Ectodermal cell (in vitro differentiated cells): Measurements from ENCODE around the gene ERN2.

Experiments
- H3K27ac ChIP-seq: 2 replicates; pipeline ENCODE4 v1.7.0; 2013; ENCODE audit warnings: mild to moderate bottlenecking, low read depth, low read length; ENCODE audit not compliant: insufficient read depth, poor library complexity, severe bottlenecking
- H3K27me3 ChIP-seq: 2 replicates; pipeline ENCODE4 v1.7.0; 2013; ENCODE audit warnings: mild to moderate bottlenecking, low read length; ENCODE audit not compliant: insufficient read depth, control insufficient read depth, poor library complexity, severe bottlenecking
- H3K36me3 ChIP-seq: one replicate; pipeline ENCODE4 v1.7.0; 2013; ENCODE audit warnings: low read length; ENCODE audit not compliant: control insufficient read depth, insufficient read depth
- H3K4me1 ChIP-seq: one replicate; pipeline ENCODE4 v1.7.0; 2013; ENCODE audit warnings: low read length; ENCODE audit not compliant: control insufficient read depth, insufficient read depth
- H3K4me3 ChIP-seq: 2 replicates; pipeline ENCODE4 v1.7.0; 2013; ENCODE audit warnings: low read depth, low read length, control low read depth; ENCODE audit not compliant: insufficient read depth
- H3K9me3 ChIP-seq: 2 replicates; pipeline ENCODE4 v1.7.0; 2013; ENCODE audit warnings: mild to moderate bottlenecking, low read length, moderate library complexity; ENCODE audit not compliant: control insufficient read depth
- WGBS, 2 experiments: methylation state at CpG; one replicate each; pipeline ENCODE4 v1.1.7; 2013; ENCODE audit warnings: missing lambda C conversion rate in 2 of 2; 5-methylcytosine and 5-hydroxymethylcytosine counted together

Gene ERN2

DNA sequence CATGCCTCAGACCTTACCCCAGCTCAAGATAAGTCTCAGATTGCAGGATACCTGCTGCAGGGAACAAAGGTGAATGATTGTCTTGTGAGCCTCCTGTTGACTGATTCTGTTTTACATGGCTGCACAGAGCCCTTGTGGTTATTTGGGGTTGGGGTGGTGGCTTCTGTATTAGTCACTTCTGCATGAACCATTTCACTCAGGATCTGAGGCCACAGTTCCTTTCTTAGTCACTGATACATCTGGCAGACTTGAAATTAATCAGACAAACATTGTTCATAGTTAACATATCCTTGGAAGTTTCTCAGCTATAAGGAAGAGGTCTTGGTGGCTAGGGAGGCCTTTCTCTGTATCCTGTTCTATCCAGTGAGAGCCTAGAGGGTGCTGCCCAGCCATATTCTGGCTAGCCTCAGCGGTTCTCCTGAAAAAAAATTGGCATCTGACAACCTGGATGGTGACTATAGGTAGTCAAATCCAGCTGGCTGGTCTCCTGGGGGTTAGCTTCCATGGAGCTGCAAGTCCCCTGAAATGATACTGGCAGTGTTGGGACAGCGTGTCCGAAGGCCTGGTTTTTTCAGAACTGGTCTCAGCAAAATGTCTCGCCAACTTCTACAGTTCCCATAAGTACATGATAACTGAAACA lies 42.8 kb downstream of the ERN2 start:
- peaks cover 49% of the 10 kb centered on the region for H3K36me3 ChIP-seq
- WGBS, 2 experiments: 95 to 98% methylated on average over 4 of the region's 4 CpGs
- no peak overlapping the region for H3K27ac ChIP-seq
- H3K27me3 ChIP-seq: no peaks in the 10 kb centered on the region
- no peak overlapping the region for H3K4me3 ChIP-seq
- no peaks in the 10 kb centered on the region for H3K4me1 ChIP-seq
- H3K9me3 ChIP-seq: no peaks in the 10 kb centered on the region

DNA sequence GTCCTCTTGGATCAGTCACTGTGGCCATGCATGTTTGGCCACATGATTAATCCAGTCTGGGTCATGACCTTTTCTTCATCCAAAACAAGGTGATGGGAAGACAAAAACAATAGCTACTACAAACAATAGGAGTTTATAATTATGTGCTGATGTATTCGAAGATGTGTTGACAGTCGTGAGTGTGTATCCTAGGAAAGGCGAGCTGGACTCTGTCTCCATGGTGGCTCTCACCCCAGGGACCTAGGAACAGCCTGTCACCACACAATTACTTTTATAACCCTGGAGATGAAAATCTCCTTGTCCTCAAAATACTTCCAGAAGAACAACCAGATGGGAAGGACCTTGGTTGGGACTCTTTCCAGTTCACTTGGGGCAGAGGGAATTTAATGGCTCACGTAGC lies 44.1 kb downstream of the ERN2 start:
- H3K4me3 ChIP-seq: no peak overlapping the region
- H3K36me3 ChIP-seq: peaks cover 54% of the 10 kb centered on the region
- no peaks in the 10 kb centered on the region for H3K27me3 ChIP-seq
- no peaks in the 10 kb centered on the region for H3K4me1 ChIP-seq
- no peaks in the 10 kb centered on the region for H3K9me3 ChIP-seq
- no peak overlapping the region for H3K27ac ChIP-seq
- WGBS, 2 experiments: 87 to 91% methylated on average over 4 of the region's 4 CpGs

DNA sequence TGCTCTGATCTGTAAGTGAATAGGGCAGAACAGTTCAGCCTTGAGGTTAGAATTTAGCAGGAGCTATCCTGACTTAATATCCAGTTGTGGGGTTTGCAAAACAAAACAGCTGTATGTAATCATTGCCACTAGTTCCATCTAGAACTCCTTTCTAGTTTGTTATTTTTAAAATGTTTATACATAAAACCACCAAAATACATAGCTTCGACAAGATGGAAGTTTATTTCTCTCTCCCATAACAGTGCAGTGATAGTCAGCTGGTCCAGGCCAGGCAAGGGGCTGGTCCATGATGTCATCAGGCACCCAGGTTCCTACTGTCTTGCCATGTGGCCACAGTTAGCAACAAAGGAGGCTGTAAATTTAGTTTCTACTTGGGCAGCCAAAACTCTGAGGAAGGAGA lies 44.8 kb downstream of the ERN2 start:
- Histone ChIP-seq H3K9me3 (no peaks in the 10 kb centered on the region), H3K4me3 (no peak overlapping the region), H3K4me1 (no peaks in the 10 kb centered on the region), H3K27ac (no peak overlapping the region), H3K36me3 (peaks cover 54% of the 10 kb centered on the region), H3K27me3 (no peaks in the 10 kb centered on the region)
- 88 to 92% methylated on average over 1 of the region's 1 CpG for WGBS, 2 experiments

DNA sequence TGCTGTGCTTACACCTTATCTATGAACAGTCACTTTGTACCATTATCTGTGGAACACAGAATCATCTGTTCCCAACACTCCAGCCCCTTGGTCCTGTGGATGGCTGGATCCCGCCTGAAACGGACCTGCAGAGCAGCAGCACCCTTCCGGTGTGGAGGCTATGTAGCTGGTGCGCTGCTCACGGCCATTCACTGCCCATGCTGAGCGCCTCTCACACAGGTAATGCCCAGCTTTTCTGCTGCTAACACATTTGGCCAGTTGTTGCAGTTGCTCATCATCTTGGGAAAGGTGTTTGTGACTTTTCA lies 45.7 kb downstream of the ERN2 start:
- WGBS, 2 experiments: 96 to 97% methylated on average over 6 of the region's 6 CpGs

DNA sequence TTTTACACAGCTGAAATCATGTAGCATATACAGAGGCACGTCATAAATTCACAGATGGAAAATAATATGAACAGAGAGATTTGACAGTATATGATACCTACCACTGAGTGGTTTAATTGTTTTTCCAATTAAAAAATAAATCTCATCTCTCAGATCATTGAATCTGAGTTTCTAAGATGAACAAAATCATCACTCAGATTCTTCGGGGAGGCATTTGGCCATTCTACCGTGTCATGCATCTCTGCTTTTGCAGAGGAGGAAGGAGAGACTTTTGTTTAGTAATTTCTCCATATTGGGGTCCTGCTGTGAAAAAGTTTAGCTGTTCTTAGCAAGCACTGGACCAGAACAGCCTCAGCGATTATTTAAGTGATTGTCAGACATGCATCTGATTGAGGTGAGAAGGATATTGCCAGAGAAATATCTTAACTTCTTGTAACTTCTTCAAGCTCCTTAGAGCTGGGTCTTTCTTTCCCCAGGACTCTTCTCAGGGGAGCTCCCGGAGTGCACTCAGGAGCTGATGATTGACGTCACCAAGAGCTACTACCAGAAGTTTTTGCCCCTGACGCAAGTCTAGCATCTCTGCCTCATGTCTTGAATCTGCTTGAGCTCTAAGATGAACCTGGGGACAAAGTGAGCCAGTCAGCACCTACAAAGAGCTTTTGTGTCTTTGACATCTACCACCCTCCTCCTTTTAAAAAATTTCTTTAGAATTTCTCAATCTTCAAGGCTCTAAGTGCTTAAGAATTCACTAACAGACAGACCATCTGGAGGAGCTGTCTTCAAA lies 46.3 kb downstream of the ERN2 start:
- Histone ChIP-seq H3K4me3 (no peak overlapping the region), H3K27me3 (no peaks in the 10 kb centered on the region), H3K27ac (no peak overlapping the region), H3K4me1 (no peaks in the 10 kb centered on the region), H3K36me3 (peaks cover 53% of the 10 kb centered on the region), H3K9me3 (no peaks in the 10 kb centered on the region)
- WGBS, 2 experiments: 92 to 93% methylated on average over 6 of the region's 7 CpGs

More for the DNA sequence above, 45.7 kb downstream of the ERN2 start:
- Histone ChIP-seq H3K4me1 (no peaks in the 10 kb centered on the region), H3K27ac (no peak overlapping the region), H3K27me3 (no peaks in the 10 kb centered on the region), H3K9me3 (no peaks in the 10 kb centered on the region), H3K36me3 (peaks cover 53% of the 10 kb centered on the region), H3K4me3 (no peak overlapping the region)

DNA sequence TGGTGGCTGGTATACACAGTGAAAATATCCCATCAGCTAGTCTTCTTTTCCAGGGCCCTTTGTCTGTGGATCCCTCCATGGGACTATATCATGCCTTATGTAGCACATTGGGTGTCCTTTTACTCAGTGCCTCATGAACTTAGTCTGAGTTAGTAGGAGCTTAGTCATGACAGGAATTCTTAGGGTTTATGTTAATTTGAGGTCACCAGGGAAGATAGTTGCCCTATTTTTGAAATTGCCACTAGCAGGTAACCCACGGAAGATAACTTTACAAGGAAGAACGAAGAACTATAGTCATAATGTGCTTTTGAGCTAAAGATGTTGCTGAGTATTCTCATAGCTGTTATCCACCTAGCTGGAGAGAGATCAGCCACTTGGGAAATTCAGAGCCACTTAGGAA lies 49.1 kb downstream of the ERN2 start:
- peaks cover 60% of the 10 kb centered on the region for H3K36me3 ChIP-seq
- no peak overlapping the region for H3K4me3 ChIP-seq
- no peaks in the 10 kb centered on the region for H3K27me3 ChIP-seq
- no peak overlapping the region for H3K27ac ChIP-seq
- no peaks in the 10 kb centered on the region for H3K4me1 ChIP-seq
- 98% methylated on average over 2 of the region's 2 CpGs for WGBS, 2 experiments
- H3K9me3 ChIP-seq: no peaks in the 10 kb centered on the region

- Histone ChIP-seq H3K36me3 (peaks cover under 1% of the 10 kb centered on the region), H3K4me3 (no peak overlapping the region), H3K27ac (no peak overlapping the region), H3K9me3 (no peaks in the 10 kb centered on the region), H3K4me1 (no peaks in the 10 kb centered on the region), H3K27me3 (no peaks in the 10 kb centered on the region)
- WGBS, 2 experiments: 95 to 96% methylated on average over 3 to 4 of the region's 4 CpGs
These were observed 61.0 kb downstream of the ERN2 start for GRCh38 chr16:23651943-23652468.

DNA sequence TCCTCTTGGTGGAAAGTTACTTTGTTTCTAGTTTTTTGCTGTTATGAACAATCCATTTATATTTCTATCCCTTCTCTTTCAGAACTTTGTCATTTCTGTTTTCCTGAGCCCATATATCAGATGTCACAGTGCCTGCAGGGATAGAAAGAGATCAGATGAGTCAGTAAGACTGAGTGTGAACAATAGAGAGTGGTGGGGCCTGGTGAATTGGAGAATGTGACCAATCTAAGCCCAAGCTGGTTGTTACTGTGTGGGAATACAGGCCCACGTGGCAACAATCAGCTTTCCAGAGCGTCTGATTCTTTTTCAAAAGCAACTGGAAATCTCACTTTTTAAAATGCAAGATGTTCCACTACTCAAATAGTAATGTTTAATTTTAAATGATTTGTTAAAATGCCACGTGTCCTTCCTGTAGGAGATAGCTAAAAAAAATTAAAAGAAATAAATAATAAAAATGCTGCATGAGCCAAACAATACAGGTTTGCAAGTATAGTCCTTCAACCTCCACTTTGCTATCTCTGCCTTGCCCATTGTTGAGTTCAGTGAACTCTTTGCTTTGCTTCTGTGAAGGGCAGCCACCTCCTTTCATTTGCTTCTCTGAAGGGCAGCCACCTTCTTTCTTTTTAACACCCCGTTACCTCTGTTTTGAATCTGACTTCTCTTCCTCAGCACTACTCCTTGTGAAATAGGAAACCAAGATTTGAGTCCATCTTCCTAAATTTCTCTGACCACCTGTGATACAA lies 62.2 kb downstream of the ERN2 start:
- peaks cover 12% of the 10 kb centered on the region for H3K36me3 ChIP-seq
- H3K9me3 ChIP-seq: no peaks in the 10 kb centered on the region
- WGBS, 2 experiments: 86 to 91% methylated on average over 3 to 4 of the region's 4 CpGs

GRCh38 chr16:23642246-23642774 lies 70.7 kb downstream of the ERN2 start:
- 72 to 75% methylated on average over 14 of the region's 14 CpGs for WGBS, 2 experiments

More for the DNA sequence above, 62.2 kb downstream of the ERN2 start:
- H3K27me3 ChIP-seq: no peaks in the 10 kb centered on the region
- no peak overlapping the region for H3K4me3 ChIP-seq
- no peak overlapping the region for H3K27ac ChIP-seq
- H3K4me1 ChIP-seq: no peaks in the 10 kb centered on the region

More at GRCh38 chr16:23642246-23642774, 70.7 kb downstream of the ERN2 start:
- peaks cover 21% of the 10 kb centered on the region for H3K36me3 ChIP-seq
- peak overlapping the region; percentile 78 for H3K4me3 ChIP-seq
- no peaks in the 10 kb centered on the region for H3K27me3 ChIP-seq
- H3K27ac ChIP-seq: no peak overlapping the region
- H3K9me3 ChIP-seq: no peaks in the 10 kb centered on the region
- no peaks in the 10 kb centered on the region for H3K4me1 ChIP-seq
